ENCODE results near the gene HRCT1.
"Not testable (repeated sequence)": the region's sequence is repeated elsewhere in the genome, so short reads cannot be mapped to it uniquely, and the experiment has no call there.

HRCT1 gene

GRCh38 chr9:35919212-35920008 is 13.4 kb downstream of the HRCT1 start:
- no peak for DNase-seq

GRCh38 chr9:35920051-35920620 is 14.1 kb downstream of the HRCT1 start:
- peak; percentile 24 for DNase-seq

- DNase-seq, result no peak
Observed at GRCh38 chr9:35923598-35923926, 17.6 kb downstream of the HRCT1 start.

GRCh38 chr9:35923927-35924763 is 18.1 kb downstream of the HRCT1 start:
- peak; percentile 83 for DNase-seq

GRCh38 chr9:35928591-35929452 is 22.8 kb downstream of the HRCT1 start:
- DNase-seq, result no peak

GRCh38 chr9:35929453-35929718 is 23.4 kb downstream of the HRCT1 start:
- no peak for DNase-seq

- no peak for DNase-seq
Observed at GRCh38 chr9:35930521-35930920, 24.5 kb downstream of the HRCT1 start.

GRCh38 chr9:35930989-35931388 is 25.0 kb downstream of the HRCT1 start:
- DNase-seq, result no peak

GRCh38 chr9:35932735-35933134 is 26.7 kb downstream of the HRCT1 start:
- DNase-seq, result peak; percentile 45

- DNase-seq, result no peak
Observed at GRCh38 chr9:35933550-35934067, 27.6 kb downstream of the HRCT1 start.

GRCh38 chr9:35934069-35934468 is 28.1 kb downstream of the HRCT1 start:
- DNase-seq, result not testable (repeated sequence)

- DNase-seq, result no peak
Observed at GRCh38 chr9:35935261-35935660, 29.3 kb downstream of the HRCT1 start.

- DNase-seq, result no peak
Observed at GRCh38 chr9:35935755-35936509, 29.9 kb downstream of the HRCT1 start.

- no peak for DNase-seq
Observed at GRCh38 chr9:35937227-35937626, 31.2 kb downstream of the HRCT1 start.

- no peak for DNase-seq
Observed at GRCh38 chr9:35938474-35939356, 32.7 kb downstream of the HRCT1 start.

GRCh38 chr9:35939679-35940250 is 33.8 kb downstream of the HRCT1 start:
- DNase-seq, result no peak

- no peak for DNase-seq
Observed at GRCh38 chr9:35940458-35941407, 34.7 kb downstream of the HRCT1 start.

GRCh38 chr9:35942286-35942685 is 36.3 kb downstream of the HRCT1 start:
- DNase-seq, result no peak

GRCh38 chr9:35944173-35944572 is 38.2 kb downstream of the HRCT1 start:
- DNase-seq, result no peak

- DNase-seq, result no peak
Observed at GRCh38 chr9:35944841-35945240, 38.8 kb downstream of the HRCT1 start.

Measured in suppressor macrophage treated with lipopolysaccharide for 4 hours (primary cell).